Cardiac fibroblast (primary cell): ENCODE data around the gene ST6GALNAC3.

Experiments used
- DNase-seq, 2 donors: peaks; one replicate each; pipeline versions ENCODE4 v3.0.0 to v3.0.0-alpha.2; 2010; ENCODE audit warnings: low read depth in 2 of 2
- H3K4me3 ChIP-seq, 2 donors: replicated peaks in 1 of 2; 1 replicate in 1 of 2; 2 replicates in 1 of 2; pipeline ENCODE4 v1.5.1; 2011; ENCODE audit warnings: low read depth in 2 of 2, low read length in 2 of 2, mild to moderate bottlenecking in 2 of 2, moderate library complexity in 1 of 2
- CTCF ChIP-seq: IDR thresholded peaks from one replicate; pipeline ENCODE4 v1.5.1; 2011; ENCODE audit warnings: low read depth, mild to moderate bottlenecking, low read length, inconsistent platforms

The ST6GALNAC3 gene

GRCh38 chr1:76450229-76450628 lies 375.7 kb downstream of the ST6GALNAC3 start:
- H3K4me3 ChIP-seq: no peak overlapping the region
- DNase-seq: no peak
- no peak for TF ChIP-seq CTCF

GRCh38 chr1:76463278-76463677 lies 388.7 kb downstream of the ST6GALNAC3 start:
- no peak for TF ChIP-seq CTCF
- no peak for DNase-seq
- H3K4me3 ChIP-seq: no peak overlapping the region

- no peak for DNase-seq
- TF ChIP-seq CTCF: no peak
- no peak overlapping the region for H3K4me3 ChIP-seq
Measured at GRCh38 chr1:76463849-76464248, 389.3 kb downstream of the ST6GALNAC3 start.

- no peak for TF ChIP-seq CTCF
- no peak overlapping the region for H3K4me3 ChIP-seq
- peak in 1 of 2 donors; percentile 19 for DNase-seq
Measured at GRCh38 chr1:76465030-76465429, 390.5 kb downstream of the ST6GALNAC3 start.

- no peak for TF ChIP-seq CTCF
- no peak overlapping the region for H3K4me3 ChIP-seq
- DNase-seq: no peak
Measured at GRCh38 chr1:76470166-76470565, 395.6 kb downstream of the ST6GALNAC3 start.

GRCh38 chr1:76471536-76471935 lies 397.0 kb downstream of the ST6GALNAC3 start:
- no peak overlapping the region for H3K4me3 ChIP-seq
- TF ChIP-seq CTCF: no peak
- DNase-seq: no peak

- DNase-seq: no peak
- H3K4me3 ChIP-seq: no peak overlapping the region
- TF ChIP-seq CTCF: no peak
Measured at GRCh38 chr1:76473591-76473990, 399.0 kb downstream of the ST6GALNAC3 start.
